GM12878 (cell line): ENCODE data around the gene SHISA4. TPM values are rescaled to one million over a fixed set of nuclear protein-coding genes. Genes with fewer than 3 reads are reported as not detected.

ENCODE experiments used
- ATAC-seq: fragments of 200-7000 bp; cut with Tn5 transposase; 3 replicates; pipeline ENCODE4 v1.9.1; 2020; ENCODE audit warnings: mild to moderate bottlenecking, moderate library complexity
- BruUV-seq: library from RNA; stranded (reverse); fragments of 400-500 nt; replicated peaks from 2 replicates; lab custom pipeline; 2021; lab: Mats Ljungman, UMichigan
- CTCF ChIA-PET: fragments of 300-600 bp; sonication (Branson Sonifier 250); formaldehyde crosslinking; extraction: SDS; loops from one replicate; lab custom pipeline; 2021; ENCODE audit warnings: inconsistent platforms; lab: Yijun Ruan, JAX
- POLR2A ChIA-PET: fragments of 350-600 bp; formaldehyde crosslinking; extraction: SDS; loops from one replicate; lab custom pipeline; 2021; ENCODE audit warnings: inconsistent platforms; lab: Charles Lee
- RAD21 ChIA-PET: fragments of 300-600 bp; sonication (Branson Sonifier 250); formaldehyde crosslinking; loops from one replicate; lab custom pipeline; 2023; ENCODE audit warnings: antibody characterized with exemption; ENCODE audit not compliant: unreplicated experiment; lab: Charles Lee
- SMC1A ChIA-PET: fragments of 300-600 bp; sonication (Branson Sonifier 250); formaldehyde crosslinking; loops from one replicate; lab custom pipeline; 2023; ENCODE audit not compliant: unreplicated experiment, uncharacterized antibody; lab: Charles Lee
- DNase-seq: peaks from one replicate; pipeline ENCODE4 v3.0.0-alpha.2; 2011; ENCODE audit warnings: low read depth, low spot score
- FAIRE-seq: peaks from 3 replicates; lab custom pipeline; 2011; peaks lifted over from hg19 to GRCh38; lab: Jason Lieb, UNC
- H2AFZ ChIP-seq: 2 replicates; pipeline ENCODE4 v1.6.0; 2011; ENCODE audit warnings: low read depth, low read length, control low read depth; ENCODE audit not compliant: control insufficient read depth
- H3K27ac ChIP-seq: 2 replicates; pipeline ENCODE4 v1.5.1; 2011; ENCODE audit warnings: control low read depth; ENCODE audit not compliant: control insufficient read depth, insufficient read depth
- H3K27me3 ChIP-seq, 2 experiments: replicated peaks in 1 of 2; 2 replicates each; pipeline versions ENCODE4 v1.6.0 to v1.6.1; 2011; ENCODE audit warnings: low read length in 1 of 2; ENCODE audit not compliant: control insufficient read depth in 2 of 2, insufficient read depth in 2 of 2
- H3K36me3 ChIP-seq, 2 experiments: 2 replicates each; pipeline ENCODE4 v1.5.1; 2011; ENCODE audit warnings: low read length in 1 of 2; ENCODE audit not compliant: control insufficient read depth in 2 of 2, insufficient read depth in 2 of 2
- H3K4me1 ChIP-seq: 2 replicates; pipeline ENCODE4 v1.6.1; 2011; ENCODE audit warnings: mild to moderate bottlenecking, low read length, moderate library complexity, mixed read lengths; ENCODE audit not compliant: control insufficient read depth, insufficient read depth
- H3K4me2 ChIP-seq: 2 replicates; pipeline ENCODE4 v1.6.0; 2011; ENCODE audit warnings: control low read depth; ENCODE audit not compliant: control insufficient read depth, insufficient read depth
- H3K4me3 ChIP-seq: fragments of 200-600 bp; sonication (generic); 2 replicates; pipeline ENCODE4 v1.5.1; 2016
- H3K79me2 ChIP-seq: 2 replicates; pipeline ENCODE4 v1.6.0; 2011; ENCODE audit warnings: low read length; ENCODE audit not compliant: control insufficient read depth, insufficient read depth
- H3K9ac ChIP-seq: 2 replicates; pipeline ENCODE4 v1.8.0; 2011; ENCODE audit warnings: low read length, control low read depth, mixed read lengths; ENCODE audit not compliant: control insufficient read depth, insufficient read depth
- H3K9me3 ChIP-seq: replicated peaks from 3 replicates; pipeline ENCODE4 v1.5.1; 2011; ENCODE audit warnings: mild to moderate bottlenecking, low read length; ENCODE audit not compliant: control insufficient read depth, insufficient read depth
- H4K20me1 ChIP-seq: 2 replicates; pipeline ENCODE4 v1.6.0; 2011; ENCODE audit not compliant: control insufficient read depth, insufficient read depth
- CBFB ChIP-seq: IDR thresholded peaks from 2 replicates; pipeline ENCODE4 v1.6.1; 2016; ENCODE audit warnings: antibody characterized with exemption, low read depth
- CREB1 ChIP-seq: IDR thresholded peaks from 2 replicates; pipeline ENCODE4 v1.6.1; 2012; ENCODE audit warnings: low read depth, mild to moderate bottlenecking, inconsistent platforms
- FOXK2 ChIP-seq: fragments of 450-650 bp; IDR thresholded peaks from 2 replicates; pipeline ENCODE4 v1.6.1; 2017; ENCODE audit warnings: mild to moderate bottlenecking, moderate library complexity
- IKZF2 ChIP-seq, 2 experiments: fragments of 450-650 bp; IDR thresholded peaks; 2 replicates each; pipeline ENCODE4 v1.6.1; 2017; ENCODE audit warnings: mild to moderate bottlenecking in 2 of 2, moderate library complexity in 2 of 2
- MTA2 ChIP-seq: fragments of 450-650 bp; IDR thresholded peaks from 2 replicates; pipeline ENCODE4 v1.6.1; 2016; ENCODE audit warnings: low read depth, mild to moderate bottlenecking, moderate library complexity
- MXI1 ChIP-seq: fragments of 150-350 bp; IDR thresholded peaks from 2 replicates; pipeline ENCODE4 v1.6.1; 2011; ENCODE audit warnings: low read depth, mild to moderate bottlenecking, inconsistent platforms, low read length, improper control_type of control experiment
- PAX8 ChIP-seq: fragments of 450-650 bp; IDR thresholded peaks from 2 replicates; pipeline ENCODE4 v1.6.1; 2017; ENCODE audit warnings: mild to moderate bottlenecking, moderate library complexity
- POLR2A ChIP-seq: IDR thresholded peaks from 2 replicates; pipeline ENCODE4 v1.6.1; 2011; ENCODE audit warnings: low read depth, mild to moderate bottlenecking, low read length
- RAD21 ChIP-seq: IDR thresholded peaks from 2 replicates; pipeline ENCODE4 v1.6.1; 2011; ENCODE audit warnings: mild to moderate bottlenecking, low read depth, low read length, moderate library complexity; ENCODE audit not compliant: insufficient read depth
- RCOR1 ChIP-seq: conservative IDR thresholded peaks from 2 replicates; pipeline ENCODE4 v1.6.1; 2012; ENCODE audit warnings: low read depth, low read length, improper control_type of control experiment
- RUNX3 ChIP-seq: IDR thresholded peaks from 2 replicates; pipeline ENCODE4 v1.6.1; 2012; ENCODE audit warnings: low read length, inconsistent platforms
- SMC3 ChIP-seq: IDR thresholded peaks from 2 replicates; pipeline ENCODE4 v1.6.1; 2011; ENCODE audit warnings: low read length, improper control_type of control experiment, borderline replicate concordance
- STAT3 ChIP-seq: IDR thresholded peaks from 2 replicates; pipeline ENCODE4 v1.6.1; 2011; ENCODE audit warnings: low read depth, low read length, improper control_type of control experiment
- SUZ12 ChIP-seq: fragments of 200-600 bp; sonication (generic); IDR thresholded peaks from one replicate; pipeline ENCODE4 v1.6.1; 2018; ENCODE audit warnings: antibody characterized with exemption, mild to moderate bottlenecking; ENCODE audit not compliant: unreplicated experiment
- TAF1 ChIP-seq: IDR thresholded peaks from 2 replicates; pipeline ENCODE4 v1.6.1; 2011; ENCODE audit warnings: mild to moderate bottlenecking, low read depth, low read length, borderline replicate concordance
- TARDBP ChIP-seq: IDR thresholded peaks from 2 replicates; pipeline ENCODE4 v1.6.1; 2016; ENCODE audit warnings: borderline replicate concordance
- ZNF24 ChIP-seq: fragments of 450-650 bp; IDR thresholded peaks from 2 replicates; pipeline ENCODE4 v1.6.1; 2017; ENCODE audit warnings: antibody characterized with exemption, mild to moderate bottlenecking
- WGBS: methylation state at CpG from one replicate; pipeline ENCODE4 v1.1.6; 2016; ENCODE audit warnings: low lambda C conversion rate; ENCODE audit not compliant: insufficient replicate concordance, insufficient coverage; ENCODE audit errors: missing lambda C conversion rate; 5-methylcytosine and 5-hydroxymethylcytosine counted together
- in situ Hi-C: fragments of 300-500 bp; cut with MboI; formaldehyde crosslinking; loops from 9 replicates; pipeline ENCODE4 v1.14.3; 2018; ENCODE audit warnings: mixed read lengths
- intact Hi-C: fragments of 100-400 bp; cut with micrococcal nuclease; formaldehyde crosslinking; loops from one replicate; pipeline ENCODE4 v1.14.2; 2022; ENCODE audit not compliant: unreplicated experiment
- polyA plus RNA-seq, 11 experiments: library from polyadenylated mRNA; depleted of rRNA in 4 of 11; unstranded in 6 of 11; stranded (reverse) in 5 of 11; fragments of >200 nt; fragmentation: Nextera tagmentation in 4 of 11; fragmentation: Illumina TruSeq in 1 of 11; extraction: Ambion mirVana in 4 of 11; extraction: Trizol in 1 of 11; gene quantifications; 1 replicate in 1 of 11; 2 replicates in 10 of 11; pipeline versions ENCODE4 v1.2.1 to v1.2.3, GENCODE V29; 2011 to 2016; ENCODE audit warnings: inconsistent platforms in 2 of 11, missing spikeins in 2 of 11, low read depth in 1 of 11
- total RNA-seq, 4 experiments: library from RNA; depleted of rRNA in 3 of 4; stranded (reverse); fragments of >200 nt in 3 of 4; fragmentation: Illumina TruSeq in 1 of 4; extraction: Trizol in 1 of 4; gene quantifications; 2 replicates each; pipeline versions ENCODE4 v1.2.1 to v1.2.3, GENCODE V29; 2013 to 2021
- TF ChIP-seq, protein P1 (sequence below): IDR thresholded peaks from 2 replicates; pipeline ENCODE4 v1.6.1; 2012; ENCODE audit warnings: low read depth, low read length, improper control_type of control experiment
- TF ChIP-seq, protein P2 (sequence below): IDR thresholded peaks from 2 replicates; pipeline ENCODE4 v1.6.1; 2011; ENCODE audit warnings: borderline replicate concordance, low read depth, mild to moderate bottlenecking, moderate library complexity, low read length; ENCODE audit not compliant: insufficient read depth, poor library complexity, severe bottlenecking
- TF ChIP-seq, protein P3 (sequence below): IDR thresholded peaks from 2 replicates; pipeline ENCODE4 v1.6.1; 2011; ENCODE audit warnings: low read depth, low read length, improper control_type of control experiment, borderline replicate concordance

SHISA4 gene
- total and polyA plus RNA-seq, 10 of the 15 experiments (the other 5 are each of a cell fraction or from before 2014, with no cell fraction given): 0.07 TPM; not detected in 8

DNA sequence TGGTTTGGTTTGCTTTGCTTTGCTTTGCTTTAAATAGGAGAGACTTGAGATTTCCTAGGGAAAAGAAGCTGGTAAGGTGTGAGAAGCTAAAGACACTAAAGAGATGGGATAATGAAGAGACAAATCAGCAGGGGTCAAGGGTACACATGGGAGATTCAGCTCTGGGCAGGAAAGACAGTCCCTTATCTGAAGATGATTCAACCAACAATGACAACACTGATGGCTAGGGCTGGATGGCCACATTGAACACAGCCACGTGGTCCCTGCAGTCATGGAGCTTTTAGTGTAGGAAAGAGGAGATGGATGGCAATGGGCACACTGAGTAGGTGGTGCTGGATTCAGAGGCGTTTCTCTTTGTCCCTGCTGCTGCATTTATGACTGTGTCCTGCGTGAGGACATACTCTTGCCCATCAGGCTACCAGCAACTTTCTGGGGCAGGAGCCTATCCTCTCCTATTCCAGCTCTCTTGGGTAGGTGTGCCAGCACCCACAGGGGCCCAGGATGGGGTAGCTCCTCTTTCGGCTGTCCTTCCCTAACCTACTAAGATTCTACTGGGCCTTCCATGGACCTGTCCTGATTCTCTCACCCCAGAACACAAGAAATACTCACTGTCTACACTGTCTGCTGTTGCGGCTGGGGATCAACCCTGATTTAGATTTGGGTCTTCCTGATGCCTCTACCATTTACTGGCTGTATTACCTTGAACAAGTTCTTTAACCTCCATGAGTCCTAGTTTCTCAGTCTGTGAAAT lies 1.4 kb upstream of the SHISA4 start:
- Histone ChIP-seq H3K27me3 (peaks cover 2 to 12% of the 10 kb centered on the region in 2 experiments; a peak in 3 of 4 replicates), H2AFZ (no peak overlapping the region), H3K27ac (no peak overlapping the region), H3K9ac (no peak overlapping the region), H3K9me3 (no peaks in the 10 kb centered on the region), H3K79me2 (no peaks in the 10 kb centered on the region), H3K4me2 (no peak overlapping the region), H4K20me1 (no peaks in the 10 kb centered on the region), H3K36me3 (no peaks in the 10 kb centered on the region; a peak in 1 of 4 replicates), H3K4me1 (peaks cover 5% of the 10 kb centered on the region; the same call in 1 of the 2 replicates), H3K4me3 (no peak overlapping the region)
- ChIA-PET SMC1A (interaction anchor here (0.8 to 1.5 kb wide), 3 partner anchors 8 to 13 kb away, joined by 3 to 5 read pairs (median 4); no protein-coding TSS in a partner anchor), POLR2A (no interaction called here), RAD21 (interaction anchor here (1.2 kb wide), 1 partner anchor 12 kb away, joined by 4 read pairs; no protein-coding TSS in a partner anchor), CTCF (interaction anchor here (0.7 to 2.4 kb wide), 7 partner anchors 9 to 248 kb away, joined by 3 to 24 read pairs (median 4); no protein-coding TSS in a partner anchor)
- ATAC-seq (no peak), FAIRE-seq (no peak), DNase-seq (no peak)
- TF ChIP-seq MXI1 (no peak), IKZF2 (IDR thresholded peaks at IDR 0.05) (no peak), FOXK2 (no peak), RUNX3 (no peak), RCOR1 (no peak), MTA2 (no peak), PAX8 (no peak), ZNF24 (no peak), RAD21 (no peak), STAT3 (no peak), CREB1 (no peak), TAF1 (no peak), TARDBP (no peak), POLR2A (no peak), CBFB (no peak), SUZ12 (no peak), SMC3 (no peak)
- TF ChIP-seq, protein P1, sequence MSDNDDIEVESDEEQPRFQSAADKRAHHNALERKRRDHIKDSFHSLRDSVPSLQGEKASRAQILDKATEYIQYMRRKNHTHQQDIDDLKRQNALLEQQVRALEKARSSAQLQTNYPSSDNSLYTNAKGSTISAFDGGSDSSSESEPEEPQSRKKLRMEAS: no peak
- TF ChIP-seq, protein P2, sequence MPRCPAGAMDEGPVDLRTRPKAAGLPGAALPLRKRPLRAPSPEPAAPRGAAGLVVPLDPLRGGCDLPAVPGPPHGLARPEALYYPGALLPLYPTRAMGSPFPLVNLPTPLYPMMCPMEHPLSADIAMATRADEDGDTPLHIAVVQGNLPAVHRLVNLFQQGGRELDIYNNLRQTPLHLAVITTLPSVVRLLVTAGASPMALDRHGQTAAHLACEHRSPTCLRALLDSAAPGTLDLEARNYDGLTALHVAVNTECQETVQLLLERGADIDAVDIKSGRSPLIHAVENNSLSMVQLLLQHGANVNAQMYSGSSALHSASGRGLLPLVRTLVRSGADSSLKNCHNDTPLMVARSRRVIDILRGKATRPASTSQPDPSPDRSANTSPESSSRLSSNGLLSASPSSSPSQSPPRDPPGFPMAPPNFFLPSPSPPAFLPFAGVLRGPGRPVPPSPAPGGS: no peak
- TF ChIP-seq, protein P3, sequence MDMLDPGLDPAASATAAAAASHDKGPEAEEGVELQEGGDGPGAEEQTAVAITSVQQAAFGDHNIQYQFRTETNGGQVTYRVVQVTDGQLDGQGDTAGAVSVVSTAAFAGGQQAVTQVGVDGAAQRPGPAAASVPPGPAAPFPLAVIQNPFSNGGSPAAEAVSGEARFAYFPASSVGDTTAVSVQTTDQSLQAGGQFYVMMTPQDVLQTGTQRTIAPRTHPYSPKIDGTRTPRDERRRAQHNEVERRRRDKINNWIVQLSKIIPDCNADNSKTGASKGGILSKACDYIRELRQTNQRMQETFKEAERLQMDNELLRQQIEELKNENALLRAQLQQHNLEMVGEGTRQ: no peak
- in situ Hi-C loops (no loop called here), intact Hi-C loops (no loop called here)
- WGBS: 44% methylated on average over 5 of the region's 5 CpGs
- no TSS peak for BruUV-seq
